GM12892 (cell line): ENCODE data around the gene DKK3.

ENCODE experiments used
- DNase-seq: peaks from one replicate; pipeline ENCODE4 v3.0.0; 2011; ENCODE audit not compliant: insufficient read length
- FAIRE-seq: peaks from 2 replicates; lab custom pipeline; 2011; peaks lifted over from hg19 to GRCh38; lab: Jason Lieb, UNC
- POLR2A ChIP-seq: IDR thresholded peaks from 2 replicates; pipeline ENCODE4 v1.6.1; 2011; ENCODE audit warnings: low read depth, low read length, control low read depth
- POLR2AphosphoS5 ChIP-seq: IDR thresholded peaks from 2 replicates; pipeline ENCODE4 v1.6.1; 2011; ENCODE audit warnings: low read depth, low read length, control low read depth
- TAF1 ChIP-seq: IDR thresholded peaks from 2 replicates; pipeline ENCODE4 v1.6.1; 2011; ENCODE audit warnings: low read depth, mild to moderate bottlenecking, control low read depth, low read length, borderline replicate concordance

DKK3 gene

DNA sequence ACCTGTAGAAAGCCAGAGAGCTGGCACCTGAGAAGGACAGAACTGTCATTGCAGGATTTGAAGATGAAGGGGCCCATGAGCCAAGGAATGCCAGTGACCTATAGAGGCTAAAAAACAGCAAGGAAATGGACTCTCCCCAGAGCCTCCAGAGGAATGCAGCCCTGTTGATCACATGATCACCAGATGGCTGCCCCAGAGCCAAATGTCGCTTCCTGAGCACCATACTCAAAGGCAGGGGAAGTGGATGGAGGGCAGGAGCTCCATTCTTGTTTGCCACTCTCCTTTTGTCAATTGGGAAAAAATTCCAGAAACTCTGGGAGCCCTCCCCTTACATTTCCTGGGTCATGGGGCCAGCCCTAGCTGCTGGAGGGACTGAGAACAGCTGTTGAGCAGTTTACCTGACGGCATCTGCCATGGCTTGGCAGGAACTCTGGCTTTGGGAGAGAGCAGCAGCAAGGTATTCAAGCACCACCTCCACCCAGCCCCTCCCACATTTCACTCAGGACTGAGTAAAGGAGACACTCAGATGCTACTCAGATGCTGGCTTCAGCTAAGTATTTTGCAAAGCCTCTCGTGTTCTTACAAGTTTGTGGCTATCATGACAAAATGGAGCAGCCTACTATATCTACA lies 46.9 kb downstream of the DKK3 start:
- peak; percentile 46 for FAIRE-seq
- DNase-seq, result no peak
- TF ChIP-seq POLR2A (no peak), TAF1 (no peak), POLR2AphosphoS5 (no peak)

DNA sequence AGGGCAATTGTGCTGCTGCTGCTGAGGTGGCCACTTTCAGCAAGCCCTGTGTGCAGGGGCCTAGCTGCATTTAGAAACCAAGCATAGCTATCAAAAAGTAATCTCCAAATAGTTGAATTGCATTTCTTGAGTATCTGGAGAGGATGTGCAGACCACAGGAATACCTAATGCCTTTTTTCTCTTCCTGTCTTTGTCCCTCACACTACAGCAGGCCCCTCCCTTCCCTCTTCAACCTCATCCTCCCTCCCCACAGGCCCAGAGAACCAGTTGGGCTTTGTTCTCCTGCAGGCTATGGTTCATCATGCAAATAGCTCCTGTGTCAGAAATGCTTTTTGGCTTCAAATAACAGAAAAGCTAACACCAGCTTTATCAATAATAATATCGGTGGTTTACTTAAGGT lies 47.7 kb downstream of the DKK3 start:
- DNase-seq (no peak), FAIRE-seq (peak; percentile 51)
- TF ChIP-seq POLR2A (no peak), POLR2AphosphoS5 (no peak), TAF1 (no peak)

DNA sequence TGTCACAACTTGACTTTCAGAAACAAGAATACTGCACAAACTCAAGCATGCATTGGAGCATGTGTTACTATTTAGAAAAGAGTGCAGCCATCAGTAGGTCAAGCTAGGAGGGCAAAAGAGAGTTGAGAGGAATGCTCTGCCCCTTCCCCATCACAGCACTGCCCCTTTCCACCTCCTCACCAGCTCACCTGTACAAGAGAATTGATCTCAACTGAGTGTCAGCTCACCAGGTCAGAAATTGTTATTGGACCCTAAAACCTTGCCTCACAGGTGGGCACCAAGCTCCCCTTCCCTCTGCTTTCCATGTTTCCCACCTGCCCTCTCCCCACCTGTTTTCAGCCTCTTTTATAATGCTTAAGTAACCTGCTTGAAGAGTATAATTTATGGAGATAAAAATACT lies 48.8 kb downstream of the DKK3 start:
- DNase-seq (no peak), FAIRE-seq (no peak)
- TF ChIP-seq POLR2A, result no peak
- TF ChIP-seq TAF1, result no peak
- no peak for TF ChIP-seq POLR2AphosphoS5

DNA sequence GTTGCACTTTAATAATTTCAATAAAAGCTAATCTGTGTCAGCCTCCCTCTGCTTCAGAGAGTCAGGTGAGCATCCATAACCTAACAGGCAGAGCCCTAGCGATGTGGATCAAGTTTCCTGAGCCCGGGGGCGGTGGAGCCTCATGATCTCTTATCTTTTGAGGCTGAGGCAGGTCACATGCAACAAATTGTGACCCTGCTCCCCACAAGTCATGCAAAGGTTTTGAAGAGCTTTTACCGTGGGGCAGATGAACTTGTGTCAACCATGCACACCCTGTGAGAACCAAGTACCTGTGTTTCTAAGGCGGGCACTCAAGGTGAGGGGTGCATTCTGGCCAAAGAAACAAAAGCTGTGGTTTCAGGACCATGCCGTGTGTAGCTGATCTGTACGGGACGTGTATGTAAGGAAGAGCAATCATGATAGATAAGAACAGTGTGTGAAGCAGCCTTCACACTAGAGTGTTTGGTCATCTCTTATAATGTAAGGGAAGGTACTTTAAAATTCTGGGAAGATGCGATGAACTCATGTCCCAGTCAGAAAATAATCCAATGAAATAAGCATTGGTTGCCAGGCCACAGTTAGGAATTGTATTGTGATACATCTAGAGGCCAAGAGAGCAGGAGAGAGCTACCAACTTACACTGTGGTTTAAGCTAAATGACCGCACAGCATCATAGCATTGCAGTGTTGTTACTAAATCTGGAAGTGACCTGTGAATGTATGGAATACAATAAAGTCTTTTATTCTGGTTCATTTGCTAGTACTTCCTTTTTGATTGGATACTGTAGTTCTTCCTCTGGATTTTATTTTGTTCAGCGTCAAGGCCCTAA lies 49.8 kb downstream of the DKK3 start:
- no peak for TF ChIP-seq POLR2A
- TF ChIP-seq TAF1, result no peak
- TF ChIP-seq POLR2AphosphoS5, result no peak
- DNase-seq (no peak), FAIRE-seq (no peak)

DNA sequence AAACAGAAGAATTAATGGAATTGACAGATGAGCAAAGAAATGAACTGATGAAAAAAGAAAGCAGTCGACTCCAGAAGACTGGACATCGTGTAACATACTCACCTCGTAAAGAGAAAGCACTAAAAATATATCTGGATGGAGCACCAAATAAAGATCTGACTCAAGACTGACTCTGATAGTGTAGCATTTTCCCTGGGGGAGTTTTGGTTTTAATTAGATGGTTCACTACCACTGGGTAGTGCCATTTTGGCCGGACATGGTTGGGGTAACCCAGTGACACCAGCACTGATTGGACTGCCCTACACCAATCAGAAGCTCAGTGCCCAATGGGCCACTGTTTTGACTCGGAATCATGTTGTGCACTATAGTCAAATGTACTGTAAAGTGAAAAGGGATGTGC lies 52.4 kb downstream of the DKK3 start:
- no peak for DNase-seq
- TF ChIP-seq POLR2A (no peak), TAF1 (no peak)

DNA sequence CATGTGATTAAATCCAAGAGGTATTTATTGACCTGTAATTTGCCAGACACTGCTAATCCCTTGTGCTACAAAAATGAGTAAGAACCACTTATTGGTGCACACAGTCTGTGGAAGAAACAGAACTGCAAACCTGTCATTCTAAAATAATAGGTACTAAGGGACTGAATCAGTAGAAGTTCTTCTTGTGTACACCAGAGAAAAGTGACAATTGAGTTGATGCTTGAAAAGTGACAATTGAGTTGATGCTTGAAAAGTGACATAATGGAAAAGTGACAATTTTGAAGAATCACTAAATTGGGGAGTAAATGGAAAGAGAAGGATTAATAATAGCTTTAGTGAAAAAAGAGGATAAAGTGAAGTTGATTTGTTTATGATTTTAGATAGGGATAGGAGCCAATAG lies 56.4 kb downstream of the DKK3 start:
- no peak for DNase-seq
- peak; percentile 54 for FAIRE-seq
- TF ChIP-seq TAF1 (no peak), POLR2A (no peak), POLR2AphosphoS5 (no peak)

More for the DNA sequence above, 52.4 kb downstream of the DKK3 start:
- FAIRE-seq, result no peak

DNA sequence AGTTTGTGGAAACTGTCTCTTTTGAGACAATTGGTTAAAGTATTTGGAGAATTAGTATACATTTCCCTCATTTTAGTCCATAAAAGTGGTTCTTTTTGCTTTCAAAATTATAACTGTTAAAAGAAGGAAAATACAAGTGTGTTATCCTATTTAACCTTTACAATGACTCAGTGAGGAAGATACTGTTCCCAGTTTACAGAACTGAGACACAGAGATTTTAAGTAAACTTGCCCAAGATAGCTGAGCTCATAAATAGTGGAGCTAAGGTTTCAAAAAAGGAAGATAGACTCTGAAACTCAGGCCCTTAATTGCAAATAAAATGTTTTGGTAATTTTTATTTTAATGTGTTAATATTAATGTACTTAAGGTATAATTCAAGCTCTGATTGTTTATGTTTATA lies 58.9 kb downstream of the DKK3 start:
- no peak for DNase-seq
- no peak for TF ChIP-seq TAF1
- TF ChIP-seq POLR2A, result no peak
- no peak for TF ChIP-seq POLR2AphosphoS5
- no peak for FAIRE-seq

DNA sequence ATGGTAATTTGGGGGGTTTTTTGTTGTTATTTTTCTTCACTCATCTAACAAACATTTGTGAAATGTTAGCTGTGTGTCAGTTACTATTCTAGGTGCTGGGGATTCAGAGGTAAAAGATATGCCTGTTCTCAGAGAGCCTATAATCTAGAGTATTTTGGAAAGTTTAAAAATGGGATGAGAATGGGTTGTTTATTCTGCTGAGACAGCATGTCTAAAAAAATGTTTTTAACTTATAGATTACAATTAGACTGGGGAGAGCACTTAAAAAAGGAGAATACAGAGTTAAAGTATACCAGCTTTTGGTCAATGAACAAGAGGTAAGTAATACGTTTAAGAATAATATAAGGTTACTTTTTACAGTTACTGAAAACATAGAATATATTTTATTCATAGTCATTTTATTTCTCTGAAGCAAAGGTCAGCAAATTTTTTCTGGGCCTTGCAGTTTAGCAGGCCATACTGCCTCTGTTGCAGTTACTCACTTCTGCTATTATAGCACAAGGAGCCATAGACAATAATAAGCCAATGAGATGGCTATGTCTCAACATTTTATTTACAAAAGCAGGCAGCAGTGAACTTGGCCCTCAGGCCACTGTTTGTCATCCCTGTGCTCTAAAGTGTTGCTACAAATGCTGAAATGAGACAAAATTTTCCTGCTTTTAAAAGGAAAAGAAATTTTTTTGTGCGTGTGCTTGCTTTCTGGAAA lies 60.0 kb downstream of the DKK3 start:
- no peak for TF ChIP-seq POLR2AphosphoS5
- TF ChIP-seq POLR2A, result no peak
- no peak for TF ChIP-seq TAF1
- FAIRE-seq (peak; percentile 24), DNase-seq (no peak)

DNA sequence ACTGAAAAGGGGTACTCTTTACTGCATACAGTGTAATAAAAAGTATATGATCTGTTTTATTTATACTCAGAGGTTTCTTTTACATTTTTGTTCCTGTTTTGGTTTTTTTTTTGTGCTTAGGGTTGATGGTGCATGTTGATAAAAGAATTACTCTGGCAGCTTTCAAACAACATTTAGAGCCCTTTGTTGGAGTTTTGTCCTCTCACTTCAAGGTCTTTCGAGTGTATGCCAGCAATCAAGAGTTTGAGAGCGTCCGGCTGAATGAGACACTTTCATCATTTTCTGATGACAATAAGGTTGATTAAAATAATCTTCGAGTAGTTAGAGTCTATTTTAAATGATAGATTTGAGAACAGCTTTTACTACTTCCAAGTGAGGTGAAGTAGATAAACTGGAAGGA lies 60.6 kb downstream of the DKK3 start:
- DNase-seq (no peak), FAIRE-seq (peak; percentile 38)
- TF ChIP-seq POLR2A, result no peak
- TF ChIP-seq POLR2AphosphoS5, result no peak
- no peak for TF ChIP-seq TAF1

DNA sequence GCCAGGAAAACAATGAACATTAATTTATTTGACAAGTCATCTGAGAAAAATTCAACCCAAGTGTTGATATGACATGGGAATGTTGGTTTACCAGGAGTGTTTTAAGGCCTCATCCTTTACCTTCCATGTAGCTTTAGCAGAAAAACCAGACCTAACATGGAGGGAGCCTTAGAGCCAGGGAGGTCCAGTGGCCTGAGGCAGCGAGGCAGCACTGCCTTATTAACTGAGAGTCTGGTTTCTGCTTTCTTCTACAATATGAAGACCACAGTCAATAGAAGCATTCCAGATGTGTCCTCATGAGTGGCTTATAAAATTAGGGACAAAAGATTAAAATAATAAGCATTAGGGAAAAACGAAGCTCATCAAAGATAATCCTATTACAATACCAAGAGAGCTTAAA lies 61.5 kb downstream of the DKK3 start:
- DNase-seq (no peak), FAIRE-seq (peak; percentile 40)
- no peak for TF ChIP-seq POLR2AphosphoS5
- no peak for TF ChIP-seq POLR2A
- no peak for TF ChIP-seq TAF1

DNA sequence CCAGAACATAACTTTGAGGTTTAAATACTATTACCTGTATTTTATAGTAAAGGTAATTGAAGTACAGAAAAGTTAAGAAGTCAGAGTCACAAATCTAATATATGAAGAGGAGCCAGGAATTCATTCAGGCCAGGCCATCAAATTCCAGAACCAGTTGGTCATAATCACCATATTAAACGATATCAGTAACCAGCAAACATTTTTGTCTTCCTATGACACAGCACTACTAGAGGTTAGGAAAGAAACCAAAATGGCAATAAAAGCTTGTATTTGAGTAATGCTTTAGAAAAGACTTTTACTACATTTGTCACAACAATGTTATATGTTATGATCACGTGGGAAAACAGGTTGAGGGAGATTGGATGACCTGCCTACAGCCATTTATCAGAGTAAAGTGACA lies 62.2 kb downstream of the DKK3 start:
- FAIRE-seq, result no peak
- no peak for DNase-seq

More for the DNA sequence above, 62.2 kb downstream of the DKK3 start:
- TF ChIP-seq POLR2A (no peak), POLR2AphosphoS5 (no peak), TAF1 (no peak)
